ENCODE measurements around the gene GPR62.
A peak's percentile ranks its signal among the peaks of the same experiment; 100 is the strongest.

Gene GPR62

GRCh38 chr3:51937611-51938450 is 17.4 kb upstream of the GPR62 start:
- DNase-seq (ENCODE audit: low read depth): no peak

GRCh38 chr3:51938780-51939425 is 16.3 kb upstream of the GPR62 start:
- DNase-seq (ENCODE audit: low read depth): no peak

- no peak for DNase-seq (ENCODE audit: low read depth)
Observed at GRCh38 chr3:51940648-51941462, 14.3 kb upstream of the GPR62 start.

- DNase-seq (ENCODE audit: low read depth): no peak
Observed at GRCh38 chr3:51941463-51941797, 13.8 kb upstream of the GPR62 start.

GRCh38 chr3:51941798-51942602 is 13.2 kb upstream of the GPR62 start, which contains the start of the genes PARP3 and RRP9:
PARP3 (plus strand) TSS chr3:51942363; CDS start chr3:51943356, 993 bp downstream.
RRP9 (minus strand) TSS chr3:51941904; CDS start chr3:51941867, 37 bp downstream.
- DNase-seq (ENCODE audit: low read depth): peak; percentile 99

- peak; percentile 27 for DNase-seq (ENCODE audit: low read depth)
Observed at GRCh38 chr3:51942603-51943450, 12.4 kb upstream of the GPR62 start.

GRCh38 chr3:51943451-51944391 is 11.5 kb upstream of the GPR62 start:
- no peak for DNase-seq (ENCODE audit: low read depth)

GRCh38 chr3:51944451-51945021 is 10.6 kb upstream of the GPR62 start:
- no peak for DNase-seq (ENCODE audit: low read depth)

GRCh38 chr3:51945031-51945840 is 9.9 kb upstream of the GPR62 start:
- DNase-seq (ENCODE audit: low read depth): no peak

- DNase-seq (ENCODE audit: low read depth): no peak
Observed at GRCh38 chr3:51945926-51946705, 9.1 kb upstream of the GPR62 start.

- DNase-seq (ENCODE audit: low read depth): no peak
Observed at GRCh38 chr3:51946796-51947195, 8.4 kb upstream of the GPR62 start.

GRCh38 chr3:51947215-51947900 is 7.8 kb upstream of the GPR62 start:
- no peak for DNase-seq (ENCODE audit: low read depth)

- no peak for DNase-seq (ENCODE audit: low read depth)
Observed at GRCh38 chr3:51948016-51948580, 7.1 kb upstream of the GPR62 start.

GRCh38 chr3:51949121-51949520 is 6.1 kb upstream of the GPR62 start:
- no peak for DNase-seq (ENCODE audit: low read depth)

- DNase-seq (ENCODE audit: low read depth): no peak
Observed at GRCh38 chr3:51950899-51951298, 4.3 kb upstream of the GPR62 start.

GRCh38 chr3:51953445-51953844 is 1.7 kb upstream of the GPR62 start:
- no peak for DNase-seq (ENCODE audit: low read depth)

- DNase-seq (ENCODE audit: low read depth): no peak
Observed at GRCh38 chr3:51954105-51954504, 1.1 kb upstream of the GPR62 start.

Measured in T follicular helper cell (primary cell).